ENCODE measurements around the gene NOP14.

DNA sequence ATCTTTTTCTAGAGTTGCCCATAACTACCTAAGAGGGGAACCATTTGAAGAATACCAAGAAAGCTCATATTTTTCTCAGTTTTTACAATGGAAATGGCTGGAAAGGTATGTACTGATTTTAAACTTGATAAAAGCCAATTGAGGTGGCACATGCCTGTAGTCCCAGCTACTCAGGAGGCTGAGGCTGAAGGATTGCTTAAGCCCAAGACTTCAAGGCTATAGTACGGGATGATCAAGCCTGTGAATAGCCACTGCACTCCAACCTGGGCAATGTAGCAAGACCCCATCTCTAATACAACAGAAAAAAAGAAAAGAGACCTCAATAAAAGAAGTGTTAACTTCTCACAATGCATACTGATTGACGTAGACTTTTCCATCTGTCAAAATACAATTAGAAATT lies 44.5 kb upstream of the NOP14 start:
- TF ChIP-seq KDM1A (IDR thresholded peaks at IDR 0.05; ENCODE audit: borderline replicate concordance, low read length): no peak
- TF ChIP-seq SRF (IDR thresholded peaks at IDR 0.05; ENCODE audit: low read depth, low read length): no peak
- TF ChIP-seq, protein P1, sequence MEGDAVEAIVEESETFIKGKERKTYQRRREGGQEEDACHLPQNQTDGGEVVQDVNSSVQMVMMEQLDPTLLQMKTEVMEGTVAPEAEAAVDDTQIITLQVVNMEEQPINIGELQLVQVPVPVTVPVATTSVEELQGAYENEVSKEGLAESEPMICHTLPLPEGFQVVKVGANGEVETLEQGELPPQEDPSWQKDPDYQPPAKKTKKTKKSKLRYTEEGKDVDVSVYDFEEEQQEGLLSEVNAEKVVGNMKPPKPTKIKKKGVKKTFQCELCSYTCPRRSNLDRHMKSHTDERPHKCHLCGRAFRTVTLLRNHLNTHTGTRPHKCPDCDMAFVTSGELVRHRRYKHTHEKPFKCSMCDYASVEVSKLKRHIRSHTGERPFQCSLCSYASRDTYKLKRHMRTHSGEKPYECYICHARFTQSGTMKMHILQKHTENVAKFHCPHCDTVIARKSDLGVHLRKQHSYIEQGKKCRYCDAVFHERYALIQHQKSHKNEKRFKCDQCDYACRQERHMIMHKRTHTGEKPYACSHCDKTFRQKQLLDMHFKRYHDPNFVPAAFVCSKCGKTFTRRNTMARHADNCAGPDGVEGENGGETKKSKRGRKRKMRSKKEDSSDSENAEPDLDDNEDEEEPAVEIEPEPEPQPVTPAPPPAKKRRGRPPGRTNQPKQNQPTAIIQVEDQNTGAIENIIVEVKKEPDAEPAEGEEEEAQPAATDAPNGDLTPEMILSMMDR (IDR thresholded peaks at IDR 0.05; ENCODE audit: control extremely low read depth in 1 of 3, insufficient read depth in 1 of 3, low read depth in 1 of 3, low read length in 3 of 3): no peak
- TF ChIP-seq JUN (IDR thresholded peaks at IDR 0.05; ENCODE audit: low read depth, low read length): no peak
- TF ChIP-seq POLR2A (IDR thresholded peaks at IDR 0.05; ENCODE audit: control extremely low read depth in 1 of 2, low read depth in 2 of 2, low read length in 2 of 2): no peak
- TF ChIP-seq, protein P2, sequence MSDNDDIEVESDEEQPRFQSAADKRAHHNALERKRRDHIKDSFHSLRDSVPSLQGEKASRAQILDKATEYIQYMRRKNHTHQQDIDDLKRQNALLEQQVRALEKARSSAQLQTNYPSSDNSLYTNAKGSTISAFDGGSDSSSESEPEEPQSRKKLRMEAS (IDR thresholded peaks at IDR 0.05): no peak
- TF ChIP-seq EGR1 (IDR thresholded peaks at IDR 0.05; ENCODE audit: borderline replicate concordance, low read depth, low read length): no peak
- no peak for TF ChIP-seq CBX8 (IDR thresholded peaks at IDR 0.05; ENCODE audit: borderline replicate concordance, low read depth, low read length)
- TF ChIP-seq EZH2 (IDR thresholded peaks at IDR 0.05; ENCODE audit: low read depth, low read length, severe bottlenecking): no peak
- TF ChIP-seq MAFK (IDR thresholded peaks at IDR 0.05; ENCODE audit: low read depth, low read length): no peak
- no peak for TF ChIP-seq GABPA (IDR thresholded peaks at IDR 0.05; ENCODE audit: borderline replicate concordance, insufficient read depth, low read length)
- TF ChIP-seq KDM4A (IDR thresholded peaks at IDR 0.05; ENCODE audit: low read depth, low read length, severe bottlenecking): no peak
- TF ChIP-seq CEBPB (IDR thresholded peaks at IDR 0.05; ENCODE audit: low read depth, low read length): no peak
